Frontal cortex (tissue), 4 donors: Measurements from ENCODE around the gene LDLRAD3. TPM values are rescaled to one million over a fixed set of nuclear protein-coding genes. Genes with fewer than 3 reads are reported as not detected.
A peak's percentile ranks its signal among the peaks of the same experiment; 100 is the strongest.
"Not testable (repeated sequence)": the region's sequence is repeated elsewhere in the genome, so short reads cannot be mapped to it uniquely, and the experiment has no call there.

ENCODE experiments used
- DNase-seq, 2 donors: peaks; one replicate each; pipeline ENCODE4 v3.0.0; 2012; ENCODE audit warnings: low spot score in 2 of 2
- FAIRE-seq: peaks from 2 replicates; lab custom pipeline; 2012; peaks lifted over from hg19 to GRCh38; lab: Jason Lieb, UNC
- total RNA-seq: library from RNA; depleted of rRNA; stranded (reverse); fragments of >200 nt; gene quantifications from one replicate; pipeline ENCODE4 v1.2.3, GENCODE V29; 2014
- donor health status: control.
- donor health status: control.
- donor health status: control.

Gene LDLRAD3, protein sequence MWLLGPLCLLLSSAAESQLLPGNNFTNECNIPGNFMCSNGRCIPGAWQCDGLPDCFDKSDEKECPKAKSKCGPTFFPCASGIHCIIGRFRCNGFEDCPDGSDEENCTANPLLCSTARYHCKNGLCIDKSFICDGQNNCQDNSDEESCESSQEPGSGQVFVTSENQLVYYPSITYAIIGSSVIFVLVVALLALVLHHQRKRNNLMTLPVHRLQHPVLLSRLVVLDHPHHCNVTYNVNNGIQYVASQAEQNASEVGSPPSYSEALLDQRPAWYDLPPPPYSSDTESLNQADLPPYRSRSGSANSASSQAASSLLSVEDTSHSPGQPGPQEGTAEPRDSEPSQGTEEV
- 65.2 TPM for total RNA-seq

DNA sequence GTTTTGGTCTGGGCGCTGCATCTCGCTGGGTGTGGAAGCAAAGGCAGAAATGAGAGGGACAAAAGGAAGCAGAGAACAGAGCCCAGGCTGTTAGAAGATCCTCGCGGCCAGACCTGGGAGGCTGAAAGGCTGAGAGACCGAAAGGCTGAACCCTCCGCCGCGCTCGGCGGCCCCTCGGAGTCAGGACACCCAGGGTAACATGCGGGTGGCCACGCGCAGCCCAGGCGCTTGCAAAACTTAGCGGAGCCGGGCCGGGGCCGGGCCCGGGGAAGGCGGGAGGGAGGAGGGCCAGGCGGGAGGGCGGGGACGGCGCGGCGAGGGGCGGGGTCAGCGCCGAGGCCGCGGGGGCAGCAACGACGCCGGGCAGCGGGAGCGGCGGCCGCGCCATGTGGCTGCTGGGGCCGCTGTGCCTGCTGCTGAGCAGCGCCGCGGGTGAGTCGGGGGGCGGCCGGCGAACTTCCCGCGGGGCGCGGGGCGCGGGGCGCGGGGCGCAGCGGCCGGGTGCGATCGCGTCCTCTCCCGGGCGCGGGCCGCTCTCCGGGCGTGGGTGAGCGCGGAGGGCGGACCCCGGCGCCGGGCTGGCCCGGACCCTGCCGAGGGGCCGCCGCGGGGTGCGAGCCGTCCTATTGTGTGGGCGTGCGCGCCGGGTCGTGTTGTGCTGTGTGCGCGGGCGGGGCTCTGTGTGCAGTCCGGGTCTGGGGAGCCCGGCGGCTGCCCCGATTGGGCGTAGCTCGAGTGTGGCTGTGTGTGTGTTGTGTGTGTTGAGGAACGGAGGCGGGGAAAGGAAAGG lies at the start of gene LDLRAD3:
LDLRAD3 (plus strand) TSS at position 350 of the 790 bp plus-strand sequence; CDS start at position 387, 37 bp downstream.
- FAIRE-seq (no peak), DNase-seq (peak; percentile 83 to 85)

DNA sequence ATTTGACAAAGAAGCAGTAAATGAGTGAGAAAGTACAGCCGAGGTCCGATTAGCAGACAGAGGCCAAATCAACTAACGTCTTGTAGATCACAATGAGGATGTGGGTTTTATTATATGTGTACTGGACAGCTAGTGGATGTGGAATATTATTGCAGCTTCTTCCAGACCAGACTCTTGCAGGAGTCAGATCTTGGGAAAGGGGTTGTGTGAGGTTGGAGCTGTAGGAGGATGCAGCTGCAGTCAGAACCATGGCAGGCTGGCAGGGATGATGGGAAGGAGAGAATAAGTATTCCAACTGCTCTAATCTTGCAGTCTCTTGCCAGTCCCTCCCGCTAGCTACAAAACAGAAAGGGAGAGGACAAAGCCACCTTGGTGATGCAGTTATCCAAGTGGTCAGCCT lies 46.8 kb upstream of the LDLRAD3 start:
- FAIRE-seq (no peak), DNase-seq (no peak)

DNA sequence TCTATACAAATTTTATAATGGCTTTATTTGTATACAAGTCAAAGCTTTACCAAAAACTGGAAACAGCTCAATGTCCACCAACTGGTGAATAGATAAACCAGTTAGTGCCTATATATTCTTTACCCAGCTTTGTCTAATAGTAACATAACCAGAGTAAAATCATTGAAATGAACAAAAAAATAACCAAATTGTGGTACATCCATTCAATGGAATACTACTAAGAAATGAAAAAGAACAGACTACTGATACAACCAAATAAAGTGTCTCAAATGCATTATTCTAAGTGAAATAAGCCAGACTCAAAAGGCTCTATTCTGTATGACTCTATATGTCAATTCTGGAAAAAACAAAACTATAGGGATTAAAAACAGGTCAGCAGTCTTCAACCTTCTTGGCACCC lies 40.9 kb upstream of the LDLRAD3 start:
- DNase-seq: no peak
- no peak for FAIRE-seq

DNA sequence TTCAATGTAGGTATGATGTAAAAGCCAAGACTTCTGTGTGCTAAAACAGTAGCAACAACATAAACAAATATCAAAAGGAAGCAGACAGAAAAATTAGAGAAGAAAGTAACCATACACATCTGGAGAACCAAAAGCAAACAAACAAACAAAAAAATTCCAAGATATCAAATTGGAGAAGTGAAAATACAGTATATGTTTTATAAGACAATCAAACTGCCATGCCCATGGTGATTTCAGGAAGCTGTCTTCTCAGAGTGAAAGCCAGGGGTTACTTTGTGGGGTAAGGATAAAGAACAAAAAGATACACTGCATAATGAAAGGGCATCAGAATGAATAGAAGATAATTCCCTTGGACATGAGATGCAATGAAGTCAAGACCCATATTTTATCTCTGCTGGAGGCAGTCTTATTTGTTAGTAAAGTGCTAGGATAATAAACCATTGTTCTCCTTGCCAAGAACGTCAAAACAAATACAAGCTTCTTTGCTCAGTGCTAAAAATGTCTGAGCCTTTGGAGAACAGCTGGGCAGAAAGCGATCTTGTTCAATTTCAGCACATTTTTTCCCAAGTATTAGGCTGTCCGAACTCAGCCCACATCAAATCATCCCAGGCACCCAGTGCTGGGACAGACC lies 38.1 kb upstream of the LDLRAD3 start:
- DNase-seq (peak; percentile 21 to 23), FAIRE-seq (peak; percentile 37)

DNA sequence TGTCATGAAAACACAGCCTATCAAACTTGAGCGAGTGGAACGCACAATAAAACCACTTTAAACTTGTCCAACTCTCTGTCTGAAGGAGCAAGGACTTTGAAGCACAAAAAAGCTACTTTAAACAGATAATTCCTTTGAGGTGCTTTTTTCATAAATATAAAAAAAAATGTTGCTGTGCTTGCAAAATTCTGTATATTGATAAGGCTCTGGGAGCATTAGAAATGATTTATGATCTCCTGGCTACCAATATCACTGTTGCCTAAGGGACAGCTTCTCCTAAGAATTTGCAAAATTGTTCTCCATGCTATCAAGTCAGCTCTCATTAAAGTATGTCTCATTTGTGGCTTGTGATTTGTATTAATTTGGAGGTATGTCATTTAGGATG lies 37.6 kb upstream of the LDLRAD3 start:
- no peak for FAIRE-seq
- no peak for DNase-seq

DNA sequence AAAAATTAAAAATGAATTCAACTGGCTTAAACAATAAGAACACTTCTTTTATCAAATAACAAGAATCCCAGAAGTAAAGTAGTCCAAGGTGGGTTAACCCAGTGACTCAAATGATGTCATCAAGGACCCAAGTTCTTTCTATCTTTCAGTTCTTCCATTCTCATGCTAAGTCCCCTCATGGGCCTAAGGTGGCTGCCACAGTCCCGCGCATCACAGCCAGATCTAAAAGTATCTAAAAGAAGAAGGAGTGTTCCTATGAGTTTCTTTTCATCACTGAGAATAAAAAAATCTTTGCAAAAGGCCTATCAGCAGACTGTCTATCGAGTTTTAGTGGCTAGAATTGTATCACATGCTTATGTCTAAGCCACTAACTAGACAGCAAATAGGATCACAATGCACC lies 37.2 kb upstream of the LDLRAD3 start:
- no peak for FAIRE-seq

DNA sequence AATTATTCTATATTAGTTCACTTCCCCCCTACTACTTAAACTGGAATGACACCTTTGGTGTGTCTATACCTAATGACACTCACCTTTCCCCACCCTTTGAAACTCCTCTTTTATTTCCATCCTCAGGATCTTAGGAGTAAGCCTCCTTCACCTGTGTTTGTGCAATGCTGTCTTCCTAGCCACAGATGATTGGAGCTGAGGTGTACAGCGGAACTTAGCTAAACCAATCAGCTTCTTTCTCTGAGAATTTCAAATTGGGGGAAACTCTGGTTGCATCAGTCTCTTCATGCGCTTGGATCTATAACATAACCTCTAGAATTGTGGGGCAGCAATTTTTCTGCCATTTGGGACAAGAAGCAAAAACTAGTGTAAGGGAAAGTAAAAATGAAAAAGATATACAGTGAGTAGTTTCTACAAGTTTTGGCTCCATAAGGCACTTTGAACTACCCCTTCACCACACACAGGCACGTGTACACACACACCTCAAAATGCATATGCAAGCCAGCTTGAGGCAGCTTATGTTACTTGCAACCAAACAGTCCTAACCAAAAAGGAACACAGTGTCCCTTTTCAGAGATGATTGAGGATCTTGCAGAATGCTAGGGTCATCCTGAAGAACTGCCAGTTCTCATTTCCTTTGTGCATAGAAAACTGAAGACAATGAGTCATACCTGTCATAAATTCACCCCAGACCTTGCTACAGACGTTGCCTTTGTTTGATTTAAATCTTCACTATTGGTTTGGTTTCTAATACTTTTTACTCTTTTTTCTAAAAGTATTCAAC lies 36.0 kb upstream of the LDLRAD3 start:
- no peak for FAIRE-seq
- no peak for DNase-seq

More for the DNA sequence above, 37.2 kb upstream of the LDLRAD3 start:
- no peak for DNase-seq

DNA sequence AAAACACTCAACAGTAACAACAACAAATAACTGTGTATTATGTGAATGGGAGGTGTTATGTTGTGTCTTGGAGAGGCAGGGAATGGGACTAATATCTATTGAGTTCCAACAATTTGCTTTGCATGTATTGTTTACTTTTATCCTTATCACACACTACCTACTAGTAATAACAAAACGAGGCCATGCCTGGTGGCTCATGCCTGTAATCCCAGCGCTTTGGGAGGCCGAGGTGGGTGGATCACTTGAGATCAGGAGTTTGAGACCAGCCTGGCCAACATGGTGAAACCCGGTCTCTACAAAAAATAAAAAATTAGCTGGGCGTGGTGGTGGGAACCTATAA lies 35.5 kb upstream of the LDLRAD3 start:
- DNase-seq, FAIRE-seq: not testable (repeated sequence)

DNA sequence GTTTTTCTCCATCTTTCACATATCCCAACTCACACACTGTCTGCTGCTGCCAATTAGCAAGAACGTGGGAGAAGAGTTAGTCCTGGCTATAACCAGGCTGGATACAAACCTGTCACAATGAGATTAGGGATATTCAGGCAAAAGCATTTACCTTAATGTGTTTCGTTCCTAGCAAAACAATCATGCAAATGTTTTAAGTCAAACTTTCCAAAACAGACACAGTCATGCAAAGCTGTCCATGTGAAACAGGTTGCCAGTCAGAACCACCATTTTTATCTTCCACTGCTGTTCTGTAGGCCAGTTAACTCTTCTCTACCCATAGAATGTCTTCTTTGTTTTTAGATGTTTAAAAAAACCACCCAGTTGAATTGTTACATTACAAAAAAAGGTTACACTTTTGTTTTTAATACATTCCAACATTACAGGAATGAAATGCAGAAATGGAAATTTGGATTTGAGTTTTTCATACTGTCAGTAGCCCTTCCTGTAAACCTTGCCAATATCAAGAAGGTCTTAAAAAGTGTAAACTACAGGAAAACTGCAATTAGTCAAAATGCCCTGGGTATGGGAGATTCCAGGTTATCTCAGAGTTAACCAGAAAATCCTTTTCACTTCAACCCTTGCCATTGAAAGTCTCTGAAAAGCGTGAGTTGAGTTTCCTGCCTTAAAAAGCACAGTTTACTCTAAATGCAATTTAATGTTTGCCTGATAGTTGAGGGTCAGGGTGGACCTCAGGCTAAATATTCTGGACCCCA lies 34.2 kb upstream of the LDLRAD3 start:
- no peak for FAIRE-seq

DNA sequence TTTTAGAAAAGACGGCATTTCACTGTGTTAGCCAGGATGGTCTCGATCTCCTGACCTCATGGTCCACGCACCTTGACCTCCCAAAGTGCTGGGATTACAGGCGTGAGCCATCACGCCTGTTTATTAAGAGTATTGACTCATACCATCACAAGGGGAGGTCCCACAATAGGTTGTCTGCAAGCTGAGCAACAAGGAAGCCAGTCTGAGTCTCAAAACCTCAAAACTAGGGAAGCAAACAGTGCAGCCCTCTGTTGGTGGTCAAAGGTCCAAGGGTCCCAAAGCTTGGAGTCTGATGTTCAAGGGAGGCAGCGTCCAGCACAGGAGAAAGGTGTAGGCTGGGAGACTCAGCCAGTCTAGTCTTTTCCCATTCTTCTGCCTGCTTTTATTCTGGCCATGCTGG lies 32.8 kb upstream of the LDLRAD3 start:
- DNase-seq (no peak), FAIRE-seq (no peak)

More for the DNA sequence above, 34.2 kb upstream of the LDLRAD3 start:
- no peak for DNase-seq

DNA sequence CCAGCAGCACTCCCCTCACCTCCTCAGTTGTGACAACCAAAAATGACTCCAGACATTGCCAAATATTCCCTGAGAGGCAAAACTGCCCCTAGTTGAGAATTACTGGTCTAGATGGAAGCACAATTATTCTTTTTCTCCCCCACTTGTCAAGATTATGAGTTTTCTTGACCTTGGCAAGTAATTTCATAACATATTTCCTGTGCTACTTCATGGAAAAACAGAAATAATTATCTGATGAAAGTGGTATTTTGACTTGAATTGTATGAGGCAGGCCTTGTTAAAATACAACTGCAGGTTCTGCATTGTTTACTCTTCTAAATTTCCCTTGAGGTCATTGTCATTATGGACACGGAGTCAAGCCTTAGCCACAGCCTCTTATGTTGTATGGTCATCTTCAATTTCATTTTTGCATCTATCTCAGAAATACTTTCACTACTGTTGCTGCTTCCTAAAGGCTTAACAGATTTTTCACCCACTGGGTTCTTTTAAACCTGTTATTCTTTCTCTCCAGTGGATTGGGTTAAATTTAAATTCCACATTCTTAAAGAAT lies 32.2 kb upstream of the LDLRAD3 start:
- FAIRE-seq: no peak
- DNase-seq: no peak

DNA sequence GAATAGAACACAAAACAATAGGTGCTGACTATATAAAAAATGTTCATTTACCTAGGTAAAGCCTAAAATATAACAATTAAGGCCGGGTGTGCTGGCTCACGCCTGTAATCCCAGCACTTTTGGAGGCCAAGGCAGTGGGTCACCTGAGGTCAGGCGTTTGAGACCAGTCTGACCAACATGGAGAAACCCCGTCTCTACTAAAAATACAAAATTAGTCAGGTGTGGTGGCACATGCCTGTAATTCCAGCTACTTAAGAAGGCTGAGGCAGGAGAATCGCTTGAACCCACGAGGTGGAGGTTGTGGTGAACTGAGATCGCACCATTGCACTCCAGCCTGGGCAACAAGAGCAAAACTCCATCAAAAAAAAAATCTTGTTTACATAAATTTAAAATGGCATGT lies 31.4 kb upstream of the LDLRAD3 start:
- not testable (repeated sequence) for DNase-seq, FAIRE-seq

DNA sequence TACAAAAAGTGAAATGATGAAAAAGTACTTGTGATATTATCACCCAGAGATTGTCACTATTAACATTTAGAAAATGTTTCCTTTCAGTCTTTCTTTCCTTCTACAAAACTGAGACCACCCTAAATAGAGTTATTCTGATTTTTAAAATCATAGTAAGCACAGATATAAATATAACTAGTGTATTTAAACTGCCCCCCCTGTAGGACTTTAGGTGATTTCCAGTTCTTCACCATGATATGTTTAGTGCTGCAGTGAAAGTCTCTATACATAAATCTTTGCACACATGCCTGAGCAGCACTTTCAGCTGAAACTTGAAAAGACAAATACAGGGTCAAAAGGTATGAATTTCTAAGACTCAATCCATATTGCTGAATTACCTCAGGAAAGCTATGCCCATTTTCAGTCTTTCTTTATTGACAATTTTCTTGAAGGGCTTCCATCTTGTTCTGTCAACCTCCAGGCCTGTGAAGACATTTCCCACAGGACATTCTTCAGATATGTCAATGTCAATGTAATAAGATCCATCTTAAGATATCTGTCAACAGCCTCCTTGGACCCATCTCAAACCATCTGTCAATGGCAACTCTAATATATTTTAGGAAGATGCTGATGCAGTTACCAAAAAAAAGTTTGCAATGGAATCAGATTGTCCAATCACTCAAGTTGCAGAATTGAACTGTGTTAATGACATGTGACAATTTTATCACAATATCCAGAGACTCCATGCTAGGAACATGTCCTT lies 30.8 kb upstream of the LDLRAD3 start:
- FAIRE-seq (no peak), DNase-seq (no peak)

DNA sequence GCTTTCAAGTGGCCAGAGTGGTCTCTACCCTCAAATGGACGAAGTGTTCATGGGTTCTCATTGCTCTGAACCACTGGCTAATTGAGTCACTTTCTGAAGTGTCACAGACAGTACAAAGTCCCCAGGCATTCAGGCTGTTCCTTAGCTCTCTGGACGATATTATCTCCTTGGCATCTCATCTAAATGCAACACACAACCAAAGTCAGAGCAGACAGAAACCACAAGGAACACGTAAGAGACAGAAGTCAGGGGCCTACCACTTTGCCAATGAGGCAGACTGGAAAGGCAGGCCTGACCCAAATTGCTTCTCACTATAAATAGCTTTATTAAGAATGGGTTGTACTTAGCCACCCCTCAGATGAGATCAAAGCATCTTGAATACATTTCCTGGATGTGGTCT lies 29.0 kb upstream of the LDLRAD3 start:
- no peak for FAIRE-seq

DNA sequence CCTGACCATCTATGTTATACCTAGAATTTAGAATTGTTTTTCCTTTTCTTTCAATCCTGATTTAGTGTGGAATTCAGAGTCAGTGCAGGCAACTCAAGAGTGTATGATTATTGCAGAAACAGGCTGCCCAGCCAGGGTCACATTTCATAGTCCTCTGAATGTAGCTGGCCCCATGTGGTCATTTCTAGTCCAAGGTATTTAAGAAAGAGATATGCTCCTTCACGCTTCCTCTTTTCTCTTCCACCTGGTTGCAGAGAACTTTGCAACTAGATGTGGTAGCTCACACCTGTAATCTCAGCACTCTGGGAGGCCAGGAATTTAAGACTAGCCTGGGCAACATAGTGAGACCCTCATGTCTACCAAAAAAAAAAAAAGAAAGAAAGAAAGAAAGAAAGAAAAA lies 27.6 kb upstream of the LDLRAD3 start:
- no peak for FAIRE-seq
- DNase-seq: no peak

More for the DNA sequence above, 29.0 kb upstream of the LDLRAD3 start:
- DNase-seq: no peak

DNA sequence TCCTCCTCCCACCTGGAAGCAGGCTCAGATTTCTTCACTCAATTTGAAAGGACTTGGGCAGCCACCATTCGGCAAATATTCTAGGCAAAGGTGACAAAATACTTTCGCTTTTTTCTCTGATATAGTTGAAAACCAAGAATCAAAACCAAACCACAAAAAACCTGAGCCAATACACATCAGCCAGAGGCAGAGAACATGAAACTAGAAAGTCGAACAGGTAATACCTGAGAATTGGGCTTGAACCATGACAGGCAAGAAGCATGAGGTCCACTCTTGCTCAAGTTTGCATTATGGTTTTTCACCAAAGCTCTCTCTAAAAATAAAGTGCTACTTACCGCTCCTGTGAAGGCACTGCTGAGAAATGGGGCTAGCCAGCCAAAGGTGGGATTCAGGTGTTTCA lies 26.2 kb upstream of the LDLRAD3 start:
- no peak for FAIRE-seq

DNA sequence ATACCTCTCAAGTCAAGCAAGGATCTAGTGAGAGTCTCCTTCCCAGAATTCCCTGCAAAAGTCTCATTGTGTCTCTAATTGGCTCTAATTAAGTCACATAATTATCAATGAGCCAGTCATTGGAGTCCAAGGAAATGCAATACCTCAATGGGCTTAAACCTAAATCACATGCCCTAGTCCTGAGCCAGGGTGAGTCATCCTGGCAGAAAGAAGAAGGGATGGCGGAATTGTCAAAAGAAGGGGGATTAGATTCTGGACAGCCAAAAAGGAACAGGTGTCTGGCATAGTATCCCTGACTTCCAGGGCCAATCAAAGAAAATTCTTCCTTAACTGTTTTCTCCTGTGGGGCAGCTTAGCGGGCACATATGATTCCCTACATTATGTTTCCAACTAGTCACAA lies 25.1 kb upstream of the LDLRAD3 start:
- DNase-seq (peak in 1 of 2 donors; percentile 21), FAIRE-seq (no peak)

More for the DNA sequence above, 26.2 kb upstream of the LDLRAD3 start:
- no peak for DNase-seq

DNA sequence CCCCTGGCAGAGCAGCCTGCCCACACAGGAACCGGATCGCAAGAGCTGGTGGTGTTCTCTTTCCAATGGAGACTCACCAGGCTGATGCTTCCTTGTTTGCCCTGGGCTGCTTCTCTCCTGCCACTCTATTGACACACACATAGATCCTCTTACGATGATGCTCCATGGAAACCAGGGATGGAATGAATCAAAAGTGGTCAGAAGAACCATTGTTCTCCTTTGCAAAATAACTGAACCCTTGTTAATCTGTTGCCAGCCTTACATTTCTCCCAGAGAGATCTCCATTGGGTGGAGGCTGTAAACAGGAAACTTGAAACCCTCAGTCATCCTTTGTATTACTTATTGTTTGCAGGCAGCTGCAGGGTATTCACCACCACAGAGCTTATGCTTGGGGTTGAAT lies 24.6 kb upstream of the LDLRAD3 start:
- no peak for FAIRE-seq
- no peak for DNase-seq
